ENCODE data around the gene ZNF879.

Gene ZNF879

DNA sequence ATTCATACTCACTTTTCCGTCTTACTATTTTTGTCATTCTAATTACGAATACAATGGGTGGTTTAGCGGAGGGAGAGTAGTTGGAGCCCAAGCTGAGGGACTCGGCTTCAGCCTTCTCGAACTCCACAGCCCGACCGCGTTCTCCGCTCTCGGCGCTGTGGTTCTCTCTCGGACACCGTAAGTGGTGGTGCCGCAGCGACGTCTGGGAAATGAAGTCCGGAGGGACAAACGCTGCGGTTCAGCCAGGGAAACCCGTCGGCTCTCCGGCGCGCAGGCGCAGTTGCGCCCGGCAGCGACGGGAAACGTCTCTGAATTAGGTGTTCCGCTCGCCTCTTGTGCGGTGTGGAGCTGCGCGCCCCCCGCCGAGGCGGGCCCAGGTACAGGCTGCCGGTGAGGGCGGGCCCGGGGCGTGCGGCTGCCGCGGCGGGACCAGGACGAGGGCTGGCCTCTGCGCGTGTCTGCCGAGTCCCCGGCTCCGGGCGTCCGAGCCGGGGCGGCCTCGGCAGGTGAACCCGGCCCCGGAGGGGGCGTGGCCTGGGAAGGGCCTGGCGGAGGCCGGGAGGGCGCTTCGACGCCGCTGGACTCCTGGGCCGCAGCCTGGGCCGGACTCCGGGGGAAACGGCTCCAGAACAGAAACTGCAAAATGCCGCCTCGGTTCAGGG is at the start of gene ZNF879:
Gene ZNF879 (plus strand): TSS at position 277 of the 662 bp plus-strand sequence. CDS start 1,201 bp downstream, outside the sequence.
- H3K4me3 ChIP-seq (ENCODE audit: low read length): peak within 1 kb of the TSS; percentile 83
- H3K27ac ChIP-seq (ENCODE audit: low read depth, low read length): peak within 1 kb of the TSS; percentile 84
- no peak within 1 kb of the TSS for H3K9ac ChIP-seq (ENCODE audit: low read length)
- no peaks in the 10 kb centered on the region for H3K27me3 ChIP-seq (ENCODE audit: control insufficient read depth, insufficient read depth, low read length)
- peaks cover 5% of the 10 kb centered on the region for H3K4me1 ChIP-seq (ENCODE audit: control insufficient read depth, insufficient read depth, low read length)
- H3K36me3 ChIP-seq (ENCODE audit: control insufficient read depth, insufficient read depth, low read length): peaks cover 21% of the 10 kb centered on the region

DNA sequence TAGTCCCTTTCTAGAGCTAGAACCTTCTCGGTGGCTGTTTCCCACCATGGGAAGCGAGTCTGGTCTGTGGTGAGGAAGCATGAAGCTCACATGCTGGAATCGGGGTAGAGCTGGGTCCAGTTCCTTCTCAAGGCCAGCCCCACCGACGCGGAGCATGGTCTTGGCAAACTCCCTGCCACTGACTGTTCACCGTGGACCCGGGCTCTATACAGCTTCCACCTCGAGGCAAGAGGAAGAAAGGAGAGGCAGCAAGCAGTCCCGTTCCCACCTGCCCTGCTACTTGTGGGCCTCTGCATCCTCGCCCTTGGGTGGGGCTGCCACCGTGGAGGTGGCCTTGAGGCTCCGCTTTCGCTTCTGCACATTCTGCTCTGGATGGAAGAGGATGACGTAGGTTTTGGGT is 42.2 kb upstream of the ZNF879 start:
- H3K27ac ChIP-seq (ENCODE audit: low read depth, low read length): no peak overlapping the region
- peaks cover 3% of the 10 kb centered on the region for H3K36me3 ChIP-seq (ENCODE audit: control insufficient read depth, insufficient read depth, low read length)
- H3K4me1 ChIP-seq (ENCODE audit: control insufficient read depth, insufficient read depth, low read length): no peaks in the 10 kb centered on the region
- no peak overlapping the region for H3K9ac ChIP-seq (ENCODE audit: low read length)
- H3K4me3 ChIP-seq (ENCODE audit: low read length): no peak overlapping the region
- no peaks in the 10 kb centered on the region for H3K27me3 ChIP-seq (ENCODE audit: control insufficient read depth, insufficient read depth, low read length)

DNA sequence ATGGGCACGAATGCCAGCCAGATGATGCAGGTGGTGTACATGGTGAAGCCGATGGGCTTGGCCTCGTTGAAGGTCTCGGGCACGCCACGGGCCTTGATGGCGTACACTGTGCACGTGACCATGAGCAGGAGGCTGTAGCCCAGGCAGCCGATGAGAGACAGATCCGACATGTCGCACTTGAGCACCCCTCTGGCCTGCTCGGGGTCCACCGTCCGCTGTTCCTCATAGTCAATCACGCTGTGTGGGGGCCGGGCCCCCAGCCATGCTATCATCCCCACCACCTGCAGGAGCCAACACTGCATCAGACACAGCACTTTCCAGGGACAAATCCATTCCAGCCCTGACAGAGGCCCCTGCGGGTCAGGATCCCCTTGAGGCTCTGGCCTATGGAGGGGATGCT is 40.7 kb upstream of the ZNF879 start:
- Histone ChIP-seq H3K36me3 (ENCODE audit: control insufficient read depth, insufficient read depth, low read length) (no peaks in the 10 kb centered on the region), H3K27ac (ENCODE audit: low read depth, low read length) (no peak overlapping the region), H3K27me3 (ENCODE audit: control insufficient read depth, insufficient read depth, low read length) (no peaks in the 10 kb centered on the region), H3K4me1 (ENCODE audit: control insufficient read depth, insufficient read depth, low read length) (no peaks in the 10 kb centered on the region), H3K9ac (ENCODE audit: low read length) (no peak overlapping the region), H3K4me3 (ENCODE audit: low read length) (no peak overlapping the region)

DNA sequence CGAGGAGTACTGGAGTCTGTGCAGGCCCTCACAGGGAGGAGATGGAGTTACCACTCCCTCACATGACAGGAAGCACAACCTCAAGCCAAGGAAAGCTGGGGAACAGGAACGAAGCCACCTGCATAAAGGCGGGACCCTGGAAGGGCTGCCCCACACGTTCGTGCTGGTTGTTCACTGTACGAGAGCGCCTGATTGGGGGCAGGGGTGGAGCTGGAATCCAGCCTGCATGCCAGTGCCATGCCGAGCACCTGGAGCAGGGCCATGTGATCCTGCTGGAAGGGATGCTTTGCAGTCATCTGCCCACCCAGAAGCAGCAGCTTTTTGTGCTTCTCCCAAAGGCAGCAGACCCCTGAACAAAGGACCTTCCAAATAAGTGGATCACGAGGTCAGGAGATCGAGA is 39.9 kb upstream of the ZNF879 start:
- no peak overlapping the region for H3K27ac ChIP-seq (ENCODE audit: low read depth, low read length)
- H3K9ac ChIP-seq (ENCODE audit: low read length): no peak overlapping the region
- no peaks in the 10 kb centered on the region for H3K36me3 ChIP-seq (ENCODE audit: control insufficient read depth, insufficient read depth, low read length)
- H3K4me3 ChIP-seq (ENCODE audit: low read length): no peak overlapping the region
- H3K27me3 ChIP-seq (ENCODE audit: control insufficient read depth, insufficient read depth, low read length): no peaks in the 10 kb centered on the region
- H3K4me1 ChIP-seq (ENCODE audit: control insufficient read depth, insufficient read depth, low read length): no peaks in the 10 kb centered on the region

DNA sequence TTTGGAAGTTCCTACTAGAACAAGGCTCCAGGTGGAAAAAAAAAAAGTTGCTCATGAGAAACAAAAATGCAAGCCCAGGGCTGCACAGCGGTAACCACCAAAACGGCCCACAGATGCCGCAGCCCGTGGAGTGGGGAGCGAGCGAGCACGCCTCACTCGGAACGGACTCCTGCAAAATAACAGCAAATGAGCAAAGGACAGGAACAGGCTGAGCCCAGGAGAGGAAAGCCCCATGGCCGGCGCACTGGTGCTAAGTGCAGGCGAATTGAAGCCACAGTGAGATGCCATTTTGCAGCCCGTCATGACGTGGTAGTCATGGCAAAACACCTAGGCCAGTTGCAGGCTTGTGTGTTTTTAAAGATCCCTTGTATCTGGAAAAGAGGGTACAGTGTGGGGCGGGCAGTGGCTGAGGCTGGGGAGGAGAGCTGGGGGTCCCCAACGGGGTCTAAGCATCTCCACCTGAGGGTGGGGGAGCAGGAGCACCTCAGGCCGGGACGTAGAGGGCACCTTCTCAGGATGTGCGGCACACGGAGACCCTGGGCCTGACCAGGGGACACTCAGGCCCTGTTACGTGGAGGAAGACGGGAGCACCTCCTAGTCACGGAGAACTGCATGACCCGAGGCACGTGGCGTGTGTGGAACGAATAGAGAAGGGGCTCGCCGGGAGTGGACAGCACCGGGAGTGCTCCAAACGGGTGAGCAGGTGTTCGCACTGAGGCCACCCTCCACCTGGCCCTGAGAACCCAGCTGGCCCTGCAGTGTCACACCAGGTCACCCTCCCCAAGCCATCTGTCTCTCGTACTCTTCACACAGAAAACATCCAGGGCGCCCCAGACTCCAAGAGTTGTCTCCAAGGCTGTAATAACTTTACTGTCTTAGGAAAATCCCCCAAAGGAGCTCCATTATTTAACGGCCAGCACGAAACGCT is 39.2 kb upstream of the ZNF879 start:
- Histone ChIP-seq H3K4me3 (ENCODE audit: low read length) (no peak overlapping the region), H3K36me3 (ENCODE audit: control insufficient read depth, insufficient read depth, low read length) (no peaks in the 10 kb centered on the region), H3K27me3 (ENCODE audit: control insufficient read depth, insufficient read depth, low read length) (no peaks in the 10 kb centered on the region), H3K4me1 (ENCODE audit: control insufficient read depth, insufficient read depth, low read length) (no peaks in the 10 kb centered on the region), H3K27ac (ENCODE audit: low read depth, low read length) (no peak overlapping the region), H3K9ac (ENCODE audit: low read length) (no peak overlapping the region)

DNA sequence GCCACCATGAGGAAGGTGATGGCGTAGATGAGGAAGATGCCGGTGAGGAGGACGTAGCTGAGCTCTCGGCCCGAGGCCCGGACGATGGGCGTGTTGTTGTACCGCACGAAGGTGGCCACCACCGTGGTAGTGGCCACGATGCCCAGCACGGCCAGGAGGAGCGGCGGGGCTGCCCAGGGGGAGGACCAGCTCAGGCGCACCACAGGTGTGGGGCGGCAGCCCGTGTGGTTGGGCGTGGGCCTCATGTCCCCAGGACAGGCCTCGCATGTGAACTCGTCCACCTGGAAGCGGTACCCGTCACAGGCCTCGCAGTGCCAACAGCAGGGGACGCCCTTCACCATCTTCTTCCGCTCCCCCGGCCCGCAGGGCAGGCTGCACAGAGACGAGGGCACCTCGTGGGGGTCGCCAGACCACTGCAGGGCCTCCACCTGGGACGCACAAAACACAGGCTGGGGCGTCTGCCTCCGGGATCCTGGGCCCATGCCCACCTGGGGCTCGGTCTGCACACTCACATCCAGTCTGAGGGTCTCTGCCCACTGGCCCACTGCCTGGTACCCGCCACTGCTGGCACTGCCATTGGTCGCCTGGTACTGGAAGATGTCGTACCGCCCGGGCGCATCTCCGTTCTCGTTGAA is 37.2 kb upstream of the ZNF879 start:
- no peak overlapping the region for H3K9ac ChIP-seq (ENCODE audit: low read length)
- no peak overlapping the region for H3K4me3 ChIP-seq (ENCODE audit: low read length)
- H3K36me3 ChIP-seq (ENCODE audit: control insufficient read depth, insufficient read depth, low read length): no peaks in the 10 kb centered on the region
- H3K27ac ChIP-seq (ENCODE audit: low read depth, low read length): no peak overlapping the region
- no peaks in the 10 kb centered on the region for H3K4me1 ChIP-seq (ENCODE audit: control insufficient read depth, insufficient read depth, low read length)
- H3K27me3 ChIP-seq (ENCODE audit: control insufficient read depth, insufficient read depth, low read length): no peaks in the 10 kb centered on the region

DNA sequence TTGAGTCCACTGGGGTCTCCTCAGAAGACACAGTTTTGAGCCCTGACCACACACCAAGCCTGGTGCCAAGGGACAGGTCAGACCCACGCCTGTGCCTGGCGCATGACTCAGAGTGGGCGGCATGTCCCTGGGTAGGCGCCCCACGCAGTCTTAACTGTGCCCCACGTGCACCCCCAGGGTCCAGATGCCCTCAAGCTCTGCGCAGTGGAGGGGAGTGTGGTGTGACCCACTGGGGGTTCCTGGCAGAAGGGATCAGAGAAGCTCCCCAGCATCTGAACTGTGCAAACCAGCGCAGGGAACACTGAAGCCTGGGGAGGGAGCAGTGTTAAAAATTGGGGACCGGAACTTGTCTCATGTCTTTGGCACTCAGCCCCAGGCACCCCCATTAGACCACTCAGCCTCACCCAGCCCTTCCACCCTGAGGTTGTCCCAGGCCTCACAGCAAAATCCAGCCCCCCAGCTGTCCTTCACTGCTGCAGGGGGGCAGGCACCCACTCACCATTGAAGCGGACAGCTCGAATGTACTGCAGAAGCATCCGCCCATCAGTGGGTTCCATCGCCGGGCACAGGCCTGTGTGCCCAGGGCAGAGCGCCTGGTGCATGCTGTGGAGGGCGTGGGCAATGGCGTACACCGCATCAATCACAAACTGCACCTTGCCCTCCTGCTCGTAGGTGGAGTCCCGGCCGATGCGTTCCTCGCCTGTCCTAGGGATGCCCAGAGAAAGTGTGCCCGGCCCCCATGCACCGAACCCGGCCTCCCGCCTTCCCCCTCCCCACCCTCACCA is 35.0 kb upstream of the ZNF879 start:
- no peak overlapping the region for H3K4me3 ChIP-seq (ENCODE audit: low read length)
- no peak overlapping the region for H3K27ac ChIP-seq (ENCODE audit: low read depth, low read length)
- no peaks in the 10 kb centered on the region for H3K4me1 ChIP-seq (ENCODE audit: control insufficient read depth, insufficient read depth, low read length)
- H3K27me3 ChIP-seq (ENCODE audit: control insufficient read depth, insufficient read depth, low read length): no peaks in the 10 kb centered on the region
- H3K9ac ChIP-seq (ENCODE audit: low read length): no peak overlapping the region
- no peaks in the 10 kb centered on the region for H3K36me3 ChIP-seq (ENCODE audit: control insufficient read depth, insufficient read depth, low read length)

DNA sequence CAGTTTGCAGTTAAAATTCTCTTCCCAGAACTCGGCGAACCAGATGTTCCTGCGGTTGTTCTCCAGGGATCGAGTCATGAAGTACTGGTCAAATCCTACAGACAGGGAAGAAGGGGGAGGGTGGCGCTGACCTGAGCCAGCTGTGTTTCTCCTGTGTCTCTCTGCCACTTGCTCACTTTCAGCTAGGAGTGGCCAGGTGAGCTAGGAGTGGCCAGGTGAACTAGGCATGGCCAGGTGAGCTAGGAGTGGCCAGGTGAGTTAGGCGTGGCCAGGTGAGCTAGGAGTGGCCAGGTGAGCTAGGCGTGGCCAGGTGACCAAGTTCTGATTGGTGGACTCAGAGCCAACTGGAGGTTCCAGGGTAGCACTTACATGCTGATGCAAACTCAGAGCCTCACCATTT is 34.3 kb upstream of the ZNF879 start:
- Histone ChIP-seq H3K36me3 (ENCODE audit: control insufficient read depth, insufficient read depth, low read length) (no peaks in the 10 kb centered on the region), H3K27ac (ENCODE audit: low read depth, low read length) (no peak overlapping the region), H3K4me3 (ENCODE audit: low read length) (no peak overlapping the region), H3K27me3 (ENCODE audit: control insufficient read depth, insufficient read depth, low read length) (peaks cover 7% of the 10 kb centered on the region), H3K9ac (ENCODE audit: low read length) (no peak overlapping the region), H3K4me1 (ENCODE audit: control insufficient read depth, insufficient read depth, low read length) (no peaks in the 10 kb centered on the region)

DNA sequence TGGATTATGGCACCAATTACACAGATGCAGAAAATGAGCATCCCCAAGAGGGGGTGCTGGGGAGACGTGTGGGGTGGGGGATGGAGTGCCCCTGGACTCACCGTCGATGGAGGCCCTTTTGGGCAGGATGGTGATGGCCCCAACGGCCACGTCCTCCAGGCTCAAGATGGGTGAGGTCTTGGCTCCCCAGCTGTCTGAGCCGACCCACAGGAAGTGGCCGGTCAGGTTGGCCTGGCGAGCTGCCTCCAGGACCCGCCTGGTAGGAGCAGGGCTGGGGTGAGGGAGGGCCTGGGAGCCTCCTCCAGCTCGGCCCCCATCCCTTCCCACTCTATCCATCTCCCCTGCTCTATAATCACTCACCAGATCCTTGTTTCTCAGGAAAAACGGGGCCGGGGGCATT is 33.1 kb upstream of the ZNF879 start:
- Histone ChIP-seq H3K36me3 (ENCODE audit: control insufficient read depth, insufficient read depth, low read length) (no peaks in the 10 kb centered on the region), H3K9ac (ENCODE audit: low read length) (no peak overlapping the region), H3K4me1 (ENCODE audit: control insufficient read depth, insufficient read depth, low read length) (no peaks in the 10 kb centered on the region), H3K27ac (ENCODE audit: low read depth, low read length) (no peak overlapping the region), H3K4me3 (ENCODE audit: low read length) (no peak overlapping the region), H3K27me3 (ENCODE audit: control insufficient read depth, insufficient read depth, low read length) (peaks cover 10% of the 10 kb centered on the region)

DNA sequence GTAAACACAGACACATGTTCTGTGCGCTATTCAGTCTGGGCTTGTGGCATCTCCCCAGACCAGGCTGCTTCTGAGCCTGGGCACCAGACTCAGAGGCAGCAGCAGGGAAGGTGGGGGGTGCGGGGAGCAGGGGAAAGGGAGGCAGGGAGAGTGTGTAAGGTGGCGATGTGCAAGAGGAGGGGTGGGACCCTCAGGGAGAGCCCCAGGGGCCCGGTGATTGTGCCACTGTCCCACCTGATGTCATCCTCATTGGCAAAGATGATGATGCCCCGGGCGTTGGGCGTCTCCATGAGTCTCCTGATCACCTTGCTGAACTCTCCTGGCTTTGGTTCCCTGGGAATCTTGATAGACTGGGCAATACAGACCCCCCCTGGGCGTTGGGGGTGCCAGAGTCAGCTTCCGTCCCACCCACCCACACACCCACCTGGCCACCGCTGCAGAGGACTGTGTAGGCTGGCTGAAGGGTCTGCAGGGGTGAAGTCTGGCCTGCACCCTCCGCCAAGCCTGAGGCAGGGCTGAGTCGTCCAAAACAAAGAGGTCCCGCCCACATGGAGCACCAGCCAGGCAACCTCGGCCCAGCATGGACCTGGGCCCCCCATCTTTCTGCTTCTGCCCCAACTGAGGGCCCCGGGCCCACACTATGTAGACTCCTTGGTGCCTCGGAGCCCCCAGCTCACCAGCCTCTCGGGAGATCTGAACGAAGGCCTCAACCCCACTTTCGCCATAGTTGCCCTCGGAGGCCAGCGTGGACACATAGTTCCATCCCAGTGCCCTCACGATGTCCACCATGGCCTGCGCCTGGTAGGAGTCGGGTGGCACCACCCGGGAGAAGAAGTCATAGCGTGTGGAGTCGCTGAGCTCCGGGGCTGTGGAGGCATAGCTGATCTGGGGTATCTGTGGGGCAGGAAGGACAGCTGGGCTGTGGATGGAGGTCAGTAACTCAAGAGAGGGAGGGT is 32.1 kb upstream of the ZNF879 start:
- H3K4me1 ChIP-seq (ENCODE audit: control insufficient read depth, insufficient read depth, low read length): no peaks in the 10 kb centered on the region
- peaks cover 11% of the 10 kb centered on the region for H3K27me3 ChIP-seq (ENCODE audit: control insufficient read depth, insufficient read depth, low read length)
- H3K4me3 ChIP-seq (ENCODE audit: low read length): no peak overlapping the region
- H3K27ac ChIP-seq (ENCODE audit: low read depth, low read length): no peak overlapping the region
- no peak overlapping the region for H3K9ac ChIP-seq (ENCODE audit: low read length)
- H3K36me3 ChIP-seq (ENCODE audit: control insufficient read depth, insufficient read depth, low read length): no peaks in the 10 kb centered on the region

DNA sequence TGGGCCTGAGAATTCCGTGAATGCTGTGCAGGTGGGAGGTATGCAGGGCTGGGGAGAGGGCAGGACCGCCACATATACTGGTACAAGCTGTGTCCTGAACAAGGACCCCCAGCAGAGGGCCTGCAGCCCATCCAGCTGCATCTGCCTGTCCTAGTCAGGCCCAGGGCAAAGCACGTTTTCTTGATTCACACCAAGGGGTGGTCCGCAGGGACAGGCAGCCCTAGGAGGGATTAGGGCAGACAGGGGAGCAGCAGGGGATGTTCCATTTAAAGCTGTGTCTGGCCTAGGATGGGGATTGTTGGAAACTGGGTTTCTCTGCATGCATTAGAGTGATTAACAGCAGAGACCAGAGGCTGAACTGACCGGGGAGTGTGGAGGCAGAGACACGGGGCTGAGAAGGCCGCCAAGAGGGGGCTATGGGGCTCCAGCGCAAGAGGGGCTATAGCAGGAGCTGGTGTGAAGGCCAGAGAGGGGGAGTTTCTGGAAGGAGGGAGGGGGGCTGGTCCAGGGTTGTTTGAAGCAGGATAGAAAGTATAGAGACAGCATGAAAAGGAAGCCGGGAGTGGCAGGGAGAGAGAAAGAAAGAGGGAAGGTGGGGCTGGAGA is 31.2 kb upstream of the ZNF879 start:
- H3K9ac ChIP-seq (ENCODE audit: low read length): no peak overlapping the region
- no peak overlapping the region for H3K4me3 ChIP-seq (ENCODE audit: low read length)
- H3K36me3 ChIP-seq (ENCODE audit: control insufficient read depth, insufficient read depth, low read length): no peaks in the 10 kb centered on the region
- H3K27me3 ChIP-seq (ENCODE audit: control insufficient read depth, insufficient read depth, low read length): peaks cover 11% of the 10 kb centered on the region
- no peak overlapping the region for H3K27ac ChIP-seq (ENCODE audit: low read depth, low read length)
- no peaks in the 10 kb centered on the region for H3K4me1 ChIP-seq (ENCODE audit: control insufficient read depth, insufficient read depth, low read length)
